AG20443 (cell line): ENCODE measurements around the gene SPEF1.

ENCODE experiments used
- DNase-seq: peaks from one replicate; pipeline ENCODE4 v3.0.0; 2012; ENCODE audit warnings: low spot score, mixed read lengths

SPEF1 gene

GRCh38 chr20:3729811-3730540 lies 51.3 kb downstream of the SPEF1 start:
- DNase-seq = no peak

- DNase-seq = no peak
Measured at GRCh38 chr20:3729378-3729777, 51.9 kb downstream of the SPEF1 start.

DNA sequence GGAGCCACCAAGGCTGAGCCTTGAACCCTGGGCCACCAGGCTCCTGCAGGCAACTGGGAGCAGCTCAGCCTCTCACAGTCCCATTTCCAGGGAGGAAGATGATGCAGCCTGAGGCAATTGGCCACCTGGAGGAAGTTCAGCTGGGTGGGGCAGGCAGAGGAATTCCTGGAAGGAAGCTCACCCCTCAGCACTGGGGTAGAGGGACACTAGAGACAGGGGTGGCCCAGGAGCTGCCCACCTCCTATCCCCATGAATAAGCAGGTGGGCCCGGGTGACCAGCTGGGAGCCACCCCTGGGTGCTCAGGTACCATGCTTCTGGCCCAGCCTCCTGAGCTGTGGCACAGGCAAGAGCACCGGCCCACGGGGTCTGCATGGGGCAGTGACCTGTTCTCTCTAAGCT lies 52.4 kb downstream of the SPEF1 start:
- DNase-seq = no peak

DNA sequence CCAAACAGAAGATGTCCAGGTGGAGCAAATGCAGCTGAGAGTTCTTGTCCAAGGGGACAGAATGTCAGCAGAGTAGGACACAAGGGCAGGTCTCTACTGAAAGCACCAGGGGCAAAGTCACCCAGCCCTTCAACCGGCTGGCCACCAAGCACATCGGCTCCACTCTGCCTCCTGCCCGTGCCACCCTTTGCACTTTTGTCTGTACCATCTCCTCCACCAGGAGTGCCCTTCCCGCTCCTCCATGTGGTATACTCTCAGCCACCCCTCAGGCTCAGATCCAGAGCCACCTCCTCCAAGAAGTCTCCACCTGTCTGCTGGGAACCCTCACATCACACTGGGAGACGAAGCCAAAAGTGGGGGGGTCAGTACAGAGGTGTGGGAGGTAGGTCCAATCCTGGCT lies 52.9 kb downstream of the SPEF1 start:
- no peak for DNase-seq
